Body of pancreas (tissue), 4 donors: ENCODE measurements around the gene MDN1.

Experiments
- CTCF ChIP-seq, 7 experiments: fragments of 450-650 bp in 4 of 7; fragments of 200-600 bp in 3 of 7; sonication (generic) in 3 of 7; IDR thresholded peaks; one replicate each; pipeline ENCODE4 v1.5.1; 2016 to 2019; ENCODE audit warnings: antibody characterized with exemption in 7 of 7
- POLR2A ChIP-seq, 3 donors: fragments of 450-650 bp; IDR thresholded peaks; one replicate each; pipeline ENCODE4 v1.6.1; 2016; ENCODE audit warnings: antibody characterized with exemption in 3 of 3, mild to moderate bottlenecking in 2 of 3

GRCh38 chr6:89662659-89663223 is 156.9 kb downstream of the MDN1 start:
- TF ChIP-seq CTCF (IDR thresholded peaks at IDR 0.05) = no peak
- TF ChIP-seq POLR2A (IDR thresholded peaks at IDR 0.05) = no peak
